OCI-LY1 (cell line): Measurements from ENCODE around the gene ZNF683.

Experiments
- H2AFZ ChIP-seq: fragments of 200-600 bp; sonication (generic), shearing (Covaris generic); 2 replicates; pipeline ENCODE4 v1.6.0; 2014; ENCODE audit warnings: antibody characterized with exemption, mild to moderate bottlenecking, low read length
- H3F3A ChIP-seq: fragments of 200-600 bp; sonication (generic), shearing (Covaris generic); 2 replicates; pipeline ENCODE4 v1.6.0; 2014; ENCODE audit warnings: mild to moderate bottlenecking, antibody characterized with exemption, low read length, moderate library complexity; ENCODE audit not compliant: insufficient read depth
- H3K27ac ChIP-seq: fragments of 200-600 bp; sonication (generic); 2 replicates; pipeline ENCODE4 v1.5.1; 2014; ENCODE audit warnings: low read length, mixed run types, mild to moderate bottlenecking, low read depth; ENCODE audit not compliant: poor library complexity, severe bottlenecking
- H3K27me3 ChIP-seq: fragments of 200-600 bp; sonication (generic); 2 replicates; pipeline ENCODE4 v1.6.0; 2014; ENCODE audit warnings: antibody characterized with exemption, mild to moderate bottlenecking, low read length, moderate library complexity; ENCODE audit not compliant: insufficient read depth
- H3K36me3 ChIP-seq: fragments of 200-600 bp; sonication (generic); 2 replicates; pipeline ENCODE4 v1.6.1; 2014; ENCODE audit warnings: mild to moderate bottlenecking, antibody characterized with exemption, low read length, moderate library complexity, mixed read lengths; ENCODE audit not compliant: insufficient read depth
- H3K4me1 ChIP-seq: fragments of 200-600 bp; sonication (generic); 2 replicates; pipeline ENCODE4 v1.5.1; 2014; ENCODE audit warnings: mild to moderate bottlenecking, low read length, moderate library complexity; ENCODE audit not compliant: insufficient read depth, severe bottlenecking
- H3K4me2 ChIP-seq: fragments of 200-600 bp; sonication (generic), shearing (Covaris generic); 2 replicates; pipeline ENCODE4 v1.6.1; 2014; ENCODE audit warnings: low read length
- H3K4me3 ChIP-seq: fragments of 200-600 bp; sonication (generic); 2 replicates; pipeline ENCODE4 v1.5.1; 2014; ENCODE audit warnings: low read length, low read depth, mild to moderate bottlenecking, mixed read lengths; ENCODE audit not compliant: poor library complexity, severe bottlenecking
- H3K79me2 ChIP-seq: fragments of 200-600 bp; shearing (Covaris generic); 2 replicates; pipeline ENCODE4 v1.6.1; 2016; ENCODE audit warnings: mixed run types, low read length, mixed read lengths; ENCODE audit not compliant: insufficient read depth
- H3K9ac ChIP-seq: fragments of 200-600 bp; sonication (generic), shearing (Covaris generic); 2 replicates; pipeline ENCODE4 v1.6.1; 2014; ENCODE audit warnings: mild to moderate bottlenecking, low read length, mixed read lengths
- H3K9me2 ChIP-seq: fragments of 200-600 bp; sonication (generic), shearing (Covaris generic); 2 replicates; pipeline ENCODE4 v1.6.1; 2014; ENCODE audit warnings: low read depth, mild to moderate bottlenecking, low read length, mixed read lengths
- H3K9me3 ChIP-seq: fragments of 200-600 bp; shearing (Covaris generic); 2 replicates; pipeline ENCODE4 v1.6.1; 2014; ENCODE audit warnings: low read length, mixed read lengths
- H4K20me1 ChIP-seq: fragments of 200-600 bp; sonication (generic), shearing (Covaris generic); 2 replicates; pipeline ENCODE4 v1.6.0; 2016; ENCODE audit warnings: mild to moderate bottlenecking, low read length; ENCODE audit not compliant: insufficient read depth
- EZH2 ChIP-seq: fragments of 200-600 bp; sonication (generic), shearing (Covaris generic); IDR thresholded peaks from 2 replicates; pipeline ENCODE4 v1.8.0; 2017; ENCODE audit warnings: borderline replicate concordance, mixed run types, mild to moderate bottlenecking, antibody characterized with exemption, low read length, moderate library complexity, mixed read lengths
- TF ChIP-seq, protein P1 (sequence below): fragments of 200-600 bp; sonication (generic), shearing (Covaris generic); IDR thresholded peaks from 2 replicates; pipeline ENCODE4 v1.5.1; 2017; ENCODE audit warnings: mild to moderate bottlenecking, antibody characterized with exemption, low read length, moderate library complexity, mixed read lengths

Gene ZNF683

DNA sequence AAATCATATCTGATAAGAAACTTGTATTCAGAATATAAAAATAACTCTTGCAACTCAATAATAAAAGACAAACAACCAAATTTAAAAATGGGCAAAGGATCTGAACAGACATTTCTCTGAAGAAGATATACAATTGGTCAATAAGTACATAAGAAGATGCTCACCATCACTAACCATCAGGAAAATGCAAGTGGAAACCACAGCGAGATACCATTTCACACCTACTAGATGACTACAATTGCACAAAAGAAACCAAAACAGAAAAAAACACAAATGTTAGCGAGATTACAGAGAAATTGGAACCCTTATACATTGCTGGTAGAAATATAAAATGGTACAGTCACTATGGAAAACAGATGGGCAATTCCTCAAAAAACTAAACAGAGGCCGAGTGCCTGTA, 11.5 kb upstream of the ZNF683 start:
- H3K27me3 ChIP-seq, result peaks cover 7% of the 10 kb centered on the region; the same call in 1 of the 2 replicates
- H3K4me1 ChIP-seq, result no peaks in the 10 kb centered on the region
- H3K9me3 ChIP-seq, result no peaks in the 10 kb centered on the region
- H3K9me2 ChIP-seq, result no peaks in the 10 kb centered on the region
- H3K36me3 ChIP-seq, result no peaks in the 10 kb centered on the region
- no peak overlapping the region for H3K4me2 ChIP-seq
- H3K27ac ChIP-seq, result no peak overlapping the region
- H3K9ac ChIP-seq, result no peak overlapping the region
- no peak overlapping the region for H2AFZ ChIP-seq
- H3K79me2 ChIP-seq, result no peaks in the 10 kb centered on the region
- TF ChIP-seq, protein P1, sequence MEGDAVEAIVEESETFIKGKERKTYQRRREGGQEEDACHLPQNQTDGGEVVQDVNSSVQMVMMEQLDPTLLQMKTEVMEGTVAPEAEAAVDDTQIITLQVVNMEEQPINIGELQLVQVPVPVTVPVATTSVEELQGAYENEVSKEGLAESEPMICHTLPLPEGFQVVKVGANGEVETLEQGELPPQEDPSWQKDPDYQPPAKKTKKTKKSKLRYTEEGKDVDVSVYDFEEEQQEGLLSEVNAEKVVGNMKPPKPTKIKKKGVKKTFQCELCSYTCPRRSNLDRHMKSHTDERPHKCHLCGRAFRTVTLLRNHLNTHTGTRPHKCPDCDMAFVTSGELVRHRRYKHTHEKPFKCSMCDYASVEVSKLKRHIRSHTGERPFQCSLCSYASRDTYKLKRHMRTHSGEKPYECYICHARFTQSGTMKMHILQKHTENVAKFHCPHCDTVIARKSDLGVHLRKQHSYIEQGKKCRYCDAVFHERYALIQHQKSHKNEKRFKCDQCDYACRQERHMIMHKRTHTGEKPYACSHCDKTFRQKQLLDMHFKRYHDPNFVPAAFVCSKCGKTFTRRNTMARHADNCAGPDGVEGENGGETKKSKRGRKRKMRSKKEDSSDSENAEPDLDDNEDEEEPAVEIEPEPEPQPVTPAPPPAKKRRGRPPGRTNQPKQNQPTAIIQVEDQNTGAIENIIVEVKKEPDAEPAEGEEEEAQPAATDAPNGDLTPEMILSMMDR, result no peak
- TF ChIP-seq EZH2, result no peak
- H4K20me1 ChIP-seq, result no peaks in the 10 kb centered on the region
- no peaks in the 10 kb centered on the region for H3F3A ChIP-seq
- no peak overlapping the region for H3K4me3 ChIP-seq

DNA sequence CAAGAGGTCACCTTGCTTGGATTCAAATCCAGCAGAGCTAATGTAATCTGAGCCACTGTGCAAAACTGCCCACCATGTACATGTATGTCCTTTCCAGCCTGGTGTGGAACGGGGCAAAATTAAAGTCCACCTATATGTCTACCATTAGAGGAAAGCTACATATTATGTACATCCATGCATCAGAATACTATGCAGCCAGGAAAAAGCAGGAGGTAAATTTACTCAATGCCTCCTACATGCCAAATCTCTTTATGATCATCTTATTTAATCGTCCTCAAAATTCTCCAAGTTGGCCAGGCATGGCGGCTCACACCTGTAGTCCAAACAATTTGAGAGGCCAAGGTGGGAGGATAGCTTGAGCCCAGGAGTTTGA, 6.3 kb upstream of the ZNF683 start:
- Histone ChIP-seq H3K9ac (no peak overlapping the region), H3K27me3 (no peaks in the 10 kb centered on the region), H3K79me2 (no peaks in the 10 kb centered on the region), H3K9me2 (no peaks in the 10 kb centered on the region), H2AFZ (no peak overlapping the region), H3K9me3 (no peaks in the 10 kb centered on the region), H3K4me3 (no peak overlapping the region), H4K20me1 (no peaks in the 10 kb centered on the region), H3K36me3 (no peaks in the 10 kb centered on the region), H3F3A (no peaks in the 10 kb centered on the region), H3K4me1 (no peaks in the 10 kb centered on the region), H3K27ac (no peak overlapping the region), H3K4me2 (no peak overlapping the region)
- TF ChIP-seq EZH2, result no peak
- TF ChIP-seq, protein P1, result no peak

DNA sequence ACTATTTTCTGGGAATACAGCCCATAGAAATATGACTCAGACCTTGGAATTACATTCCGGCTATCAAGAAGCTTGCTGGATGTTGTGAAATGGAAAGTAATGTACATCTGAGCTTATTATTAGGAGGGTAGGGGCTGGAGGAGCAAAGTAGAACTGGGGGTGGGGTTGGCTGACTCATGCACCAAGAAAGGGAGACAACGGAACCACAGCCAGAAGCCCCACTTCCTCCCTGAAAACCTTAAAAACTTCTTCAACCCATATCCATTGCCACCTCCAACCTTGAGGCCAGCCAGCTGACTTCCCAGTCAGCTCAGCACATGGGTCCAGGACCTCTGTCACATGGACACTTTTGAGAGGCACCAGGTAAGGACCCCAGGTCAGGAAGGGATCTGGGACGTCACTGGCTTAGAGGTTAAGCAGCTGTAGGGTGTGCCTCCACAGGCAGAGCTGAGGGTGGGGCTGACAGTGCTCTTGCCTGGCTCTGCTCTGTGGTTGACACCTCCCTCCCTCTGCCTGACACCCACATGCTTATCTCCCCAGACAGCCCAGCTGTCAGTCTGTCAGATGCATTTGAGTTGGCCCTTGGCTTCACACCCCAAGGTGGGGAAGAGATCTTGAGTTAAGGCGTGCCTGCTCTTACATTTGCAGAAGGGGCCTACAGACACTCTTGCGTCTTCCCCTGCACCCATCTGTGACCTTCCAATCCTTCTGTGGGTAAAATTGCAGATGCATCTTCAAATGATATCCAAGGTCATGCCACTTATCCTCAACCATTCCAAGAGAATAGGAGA, 5.7 kb upstream of the ZNF683 start:
- Histone ChIP-seq H3K79me2 (no peaks in the 10 kb centered on the region), H2AFZ (no peak overlapping the region), H3K4me2 (no peak overlapping the region), H4K20me1 (no peaks in the 10 kb centered on the region), H3K9ac (no peak overlapping the region), H3K9me3 (no peaks in the 10 kb centered on the region), H3K4me1 (no peaks in the 10 kb centered on the region), H3F3A (no peaks in the 10 kb centered on the region), H3K4me3 (no peak overlapping the region), H3K36me3 (no peaks in the 10 kb centered on the region), H3K27ac (no peak overlapping the region), H3K9me2 (no peaks in the 10 kb centered on the region), H3K27me3 (no peaks in the 10 kb centered on the region)
- TF ChIP-seq, protein P1, result no peak
- no peak for TF ChIP-seq EZH2
